Activated T-cell treated with anti-CD3 and anti-CD28 coated beads for 24 hours (primary cell): ENCODE measurements around the gene TNP2.
A peak's percentile ranks its signal among the peaks of the same experiment; 100 is the strongest.
"Not testable (repeated sequence)": the region's sequence is repeated elsewhere in the genome, so short reads cannot be mapped to it uniquely, and the experiment has no call there.

Experiments
- DNase-seq: peaks from one replicate; pipeline ENCODE4 v3.0.0-alpha.2; 2020; ENCODE audit warnings: low read depth

Gene TNP2

DNA sequence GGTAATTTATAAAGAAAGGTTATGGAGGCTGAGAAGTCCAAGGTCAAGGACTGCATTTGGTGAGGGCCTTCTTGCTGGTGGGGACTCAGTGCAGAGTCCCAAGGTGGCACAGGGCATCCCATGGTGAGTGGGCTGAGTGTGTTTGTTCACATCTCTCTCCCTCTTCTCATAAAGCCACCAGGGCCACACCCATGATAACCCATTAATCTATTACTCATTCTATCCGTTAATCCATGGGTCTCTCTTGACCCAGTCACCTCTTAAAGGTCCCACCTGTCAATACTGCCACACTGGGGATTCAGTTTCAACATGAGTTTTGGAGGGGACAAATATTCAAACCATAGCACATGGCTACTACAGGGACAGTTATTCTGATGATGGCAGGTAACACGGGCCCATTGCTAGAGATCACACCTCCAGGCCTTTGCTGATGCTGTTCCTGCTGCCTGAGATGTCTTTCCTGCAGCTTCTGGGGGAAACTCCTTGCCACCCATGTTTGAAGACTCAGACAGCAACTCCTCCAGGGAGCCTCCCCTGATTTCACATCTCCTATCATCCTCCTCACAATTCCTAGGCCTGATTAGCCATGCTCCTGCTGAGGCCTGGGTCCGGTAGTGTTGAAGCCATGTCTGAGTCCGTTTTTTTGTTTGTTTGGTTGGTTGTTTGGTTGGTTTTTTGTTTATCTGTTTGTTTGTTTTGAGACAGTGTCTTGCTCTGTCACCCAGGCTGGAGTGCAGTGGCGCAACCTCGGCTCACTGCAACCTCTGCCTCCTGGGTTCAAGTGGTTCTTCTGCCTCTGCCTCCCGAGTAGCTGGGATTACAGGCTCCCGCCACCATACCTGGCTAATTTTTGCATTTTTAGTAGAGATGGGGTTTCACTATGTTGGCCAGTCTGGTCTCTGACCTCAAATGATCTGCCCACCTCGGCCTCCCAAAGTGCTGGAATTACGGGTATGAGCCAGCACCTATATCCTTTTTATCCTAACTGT lies 29.2 kb downstream of the TNP2 start:
- no peak for DNase-seq

DNA sequence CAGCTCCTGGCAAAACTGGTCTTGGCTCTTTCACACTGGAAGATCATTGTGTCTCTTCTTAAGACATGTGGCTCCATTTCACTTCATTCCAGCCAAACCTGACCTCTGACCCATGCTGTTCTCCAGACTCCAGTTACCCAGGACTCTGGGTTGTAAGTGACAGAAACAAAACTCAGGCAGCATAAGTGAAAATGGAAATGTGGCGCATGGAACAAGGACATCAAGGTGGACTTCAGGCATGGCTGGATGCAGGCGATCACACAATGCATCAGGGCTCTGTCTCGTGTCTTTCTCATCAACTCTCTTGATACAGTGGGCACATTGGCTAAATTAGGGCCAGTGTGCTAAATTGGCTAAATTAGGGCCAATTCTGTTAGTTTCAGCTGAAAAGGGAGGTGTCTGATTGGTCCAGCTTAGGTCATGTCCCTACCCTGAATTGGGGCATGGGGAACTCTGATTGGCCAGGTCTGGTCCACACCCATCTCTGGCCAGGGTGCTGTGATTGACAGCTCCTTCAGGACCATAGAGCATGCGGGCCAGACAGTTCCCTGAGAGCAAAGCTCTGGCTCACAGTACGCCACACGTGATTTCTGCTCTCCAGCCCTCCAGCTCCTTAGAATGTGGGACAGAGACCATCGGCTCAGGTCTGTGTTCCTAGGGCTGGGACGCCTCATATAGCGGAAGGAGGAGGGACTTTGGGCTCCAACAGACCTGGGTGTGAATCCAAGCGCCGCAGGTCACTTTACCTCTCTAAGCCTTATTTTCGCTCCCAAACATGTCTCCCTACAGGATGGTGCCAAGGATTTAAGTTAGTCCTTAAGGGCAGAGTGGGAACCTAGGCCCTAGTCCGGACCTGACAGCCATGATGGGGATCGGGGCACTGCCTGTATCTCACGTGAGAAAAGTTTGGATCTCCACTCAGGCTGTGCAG lies 30.6 kb downstream of the TNP2 start:
- no peak for DNase-seq

DNA sequence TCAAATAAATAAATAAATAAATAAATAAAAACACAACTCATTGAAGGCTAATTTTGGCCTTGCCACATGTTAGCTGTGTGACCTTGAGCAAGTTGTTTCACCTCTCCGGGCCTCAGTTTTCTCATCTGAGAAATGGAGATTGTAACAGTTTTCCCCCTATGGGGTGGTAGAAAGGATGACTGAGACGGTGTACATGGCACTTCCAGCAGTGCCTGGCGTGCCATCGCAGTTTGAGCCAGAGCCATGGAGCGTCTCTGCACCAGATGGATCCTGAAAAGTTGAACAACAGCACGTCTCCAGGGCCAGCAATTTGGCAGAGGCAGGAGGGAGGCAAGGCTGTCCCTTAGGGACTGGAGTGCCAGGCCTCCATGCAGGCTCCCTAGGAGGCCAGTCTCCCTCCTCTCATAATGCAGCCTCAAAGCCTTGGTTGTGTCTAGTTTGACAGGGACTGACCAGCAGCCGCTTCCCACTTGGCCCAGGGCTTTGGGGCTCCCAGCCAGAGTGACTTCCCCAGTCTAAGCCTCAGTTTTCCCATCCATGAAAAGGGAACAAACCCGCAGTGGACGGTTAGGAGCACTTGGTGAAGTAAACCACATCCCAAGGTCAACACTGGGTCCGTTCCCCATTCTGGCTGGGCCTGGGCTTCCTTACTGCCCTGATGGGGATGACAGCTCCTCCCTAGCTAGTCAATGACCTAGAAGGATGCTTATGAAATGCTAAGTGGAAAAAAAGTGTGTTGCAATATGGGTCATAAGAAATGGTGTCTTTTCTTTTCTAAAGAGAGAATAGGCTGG lies 32.5 kb downstream of the TNP2 start:
- no peak for DNase-seq

DNA sequence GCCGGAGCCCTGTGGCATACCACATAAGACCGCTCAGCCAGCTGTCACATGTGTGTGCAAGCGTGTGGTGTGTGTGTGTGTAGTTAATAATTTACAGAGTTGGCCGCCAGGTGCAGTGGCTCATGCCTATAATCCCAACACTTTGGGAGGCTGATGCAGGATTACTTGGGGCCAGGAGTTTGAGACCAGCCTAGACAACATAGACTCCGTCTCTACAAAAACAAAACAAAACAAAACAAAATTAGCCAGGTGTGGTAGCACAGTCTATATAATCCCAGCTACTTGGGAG lies 33.5 kb downstream of the TNP2 start:
- no peak for DNase-seq

DNA sequence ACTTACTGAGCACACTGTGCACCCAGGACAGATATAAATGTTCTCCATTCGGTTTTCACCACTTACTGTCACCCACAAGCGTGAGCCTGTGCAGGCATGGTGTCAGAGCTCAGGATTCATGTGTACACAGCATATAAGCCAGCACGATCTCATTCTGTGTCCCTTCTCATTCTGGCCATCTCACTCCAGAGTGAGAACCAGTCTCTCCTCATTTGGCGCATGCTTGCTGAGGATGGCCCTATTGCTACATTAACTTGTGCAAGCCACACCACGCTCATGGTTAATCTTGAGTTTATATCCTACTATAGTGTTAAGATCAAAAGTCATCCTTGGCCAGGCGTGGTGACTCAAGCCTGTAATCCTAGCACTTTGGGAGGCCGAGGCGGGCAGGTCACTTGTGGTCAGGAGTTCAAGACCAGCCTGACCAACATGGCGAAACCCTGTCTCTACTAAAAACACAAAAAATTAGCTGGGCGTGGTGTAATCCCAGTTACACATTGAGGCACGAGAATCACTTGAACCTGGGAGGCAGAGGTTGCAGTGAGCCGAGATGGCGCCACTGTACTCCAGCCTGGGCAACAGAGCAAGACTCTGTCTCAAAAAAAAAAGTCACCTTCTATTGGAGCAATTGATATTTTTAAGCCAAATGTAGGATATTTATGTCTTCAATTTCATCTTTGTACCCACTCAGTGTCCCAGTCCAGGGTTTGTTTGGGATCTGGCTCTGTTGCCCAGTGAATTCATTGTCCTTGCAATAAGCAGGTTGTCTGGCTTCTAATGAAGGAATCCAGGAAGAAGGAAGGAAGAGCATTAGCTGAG lies 34.0 kb downstream of the TNP2 start:
- no peak for DNase-seq

DNA sequence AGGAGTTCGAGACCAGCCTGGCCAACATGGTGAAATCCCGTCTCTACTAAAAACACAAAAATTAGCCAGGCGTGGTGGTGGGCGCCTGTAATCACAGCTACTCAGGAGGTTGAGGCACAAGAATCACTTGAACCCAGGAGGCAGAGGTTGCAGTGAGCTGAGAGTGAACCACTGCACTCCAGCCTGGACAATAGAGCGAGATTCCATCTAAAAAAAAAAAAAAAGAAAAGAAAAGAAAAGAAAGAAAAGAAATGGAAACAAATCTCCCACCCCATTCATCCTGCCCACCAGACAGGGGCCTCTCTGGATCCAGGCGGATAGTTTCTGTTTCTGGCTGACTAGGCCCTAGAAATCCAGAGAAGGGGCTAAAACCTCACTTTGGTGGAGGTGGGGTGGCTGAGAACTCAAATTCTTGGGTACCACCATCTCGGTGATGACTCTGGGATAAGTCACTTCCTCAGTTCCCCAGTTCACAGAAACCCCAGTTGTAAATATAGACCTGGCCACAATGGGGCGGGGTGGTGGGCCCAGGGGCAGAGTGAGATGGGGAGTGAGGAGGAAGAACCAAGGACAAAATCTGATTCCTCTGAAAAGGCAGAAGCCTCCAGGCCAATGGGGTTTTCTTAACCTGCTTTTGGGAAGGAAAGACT lies 35.3 kb downstream of the TNP2 start:
- peak; percentile 77 for DNase-seq

DNA sequence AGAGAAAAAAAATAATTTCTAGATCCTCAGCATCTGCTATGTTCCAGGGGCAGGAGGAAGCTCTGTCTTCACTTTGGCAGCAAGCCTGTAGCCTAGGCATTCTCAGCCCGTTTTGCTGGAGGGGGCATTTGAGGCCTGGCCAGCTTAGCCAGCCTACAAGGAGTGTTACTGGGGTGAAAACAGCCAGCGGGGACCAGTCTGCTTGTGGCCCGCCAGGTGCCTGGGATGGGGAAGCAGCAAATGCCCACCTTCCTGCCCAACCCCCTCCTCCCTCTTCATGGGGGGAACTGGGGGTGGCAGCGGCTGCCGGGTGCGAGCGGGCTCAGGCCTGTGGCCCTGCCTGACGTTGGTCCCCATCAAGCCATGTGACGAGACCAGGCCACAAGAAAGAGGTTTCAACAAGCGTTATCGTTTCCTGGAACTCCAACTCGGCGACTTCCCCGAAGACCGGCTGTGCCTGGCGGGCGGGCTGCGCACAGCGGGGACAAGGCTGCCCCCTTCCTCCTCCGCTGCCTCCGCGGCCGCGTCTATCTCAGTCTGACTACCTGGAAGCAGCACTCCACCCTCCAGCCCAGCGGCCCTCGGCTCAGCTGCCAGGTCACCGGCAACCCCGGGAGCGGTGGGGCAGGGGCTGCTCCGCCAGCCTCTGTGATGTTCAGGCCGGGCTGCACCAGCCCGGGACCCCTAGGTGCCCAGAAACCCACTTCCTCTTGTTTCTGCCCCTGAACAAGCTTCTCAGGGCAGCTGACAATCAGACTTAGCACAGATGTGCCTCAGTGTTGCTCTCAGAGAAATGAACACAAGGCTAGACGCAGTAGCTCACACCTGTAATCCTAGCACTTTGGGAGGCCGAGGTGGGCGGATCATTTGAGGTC lies 36.0 kb downstream of the TNP2 start:
- DNase-seq: peak; percentile 83

DNA sequence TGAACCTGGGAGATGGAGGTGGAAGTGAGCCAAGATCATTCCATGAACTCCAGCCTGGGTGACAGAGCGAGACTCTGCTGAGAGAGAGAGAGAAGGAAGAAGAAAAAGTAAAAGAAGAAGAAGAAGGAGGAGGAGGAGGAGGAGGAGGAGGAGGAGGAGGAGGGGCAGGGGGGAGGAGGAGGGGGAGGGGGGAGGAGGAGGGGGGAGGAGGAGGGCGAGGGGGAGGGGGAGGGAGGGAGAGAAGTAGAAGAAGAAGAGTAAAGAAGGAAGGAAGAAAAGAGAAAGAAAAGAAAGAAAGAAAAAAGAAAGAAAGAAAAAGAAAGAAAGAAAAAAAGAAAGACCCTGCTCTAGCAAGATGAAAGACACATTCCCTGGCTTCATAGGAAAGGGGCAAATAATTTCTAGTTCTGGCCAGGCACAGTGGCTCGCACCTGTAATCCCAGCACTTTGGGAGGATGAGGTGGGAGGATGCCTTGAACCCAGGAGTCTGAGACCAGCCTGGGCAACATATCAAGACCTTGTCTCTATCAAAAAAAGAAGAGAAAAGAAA lies 36.7 kb downstream of the TNP2 start:
- DNase-seq: no peak

DNA sequence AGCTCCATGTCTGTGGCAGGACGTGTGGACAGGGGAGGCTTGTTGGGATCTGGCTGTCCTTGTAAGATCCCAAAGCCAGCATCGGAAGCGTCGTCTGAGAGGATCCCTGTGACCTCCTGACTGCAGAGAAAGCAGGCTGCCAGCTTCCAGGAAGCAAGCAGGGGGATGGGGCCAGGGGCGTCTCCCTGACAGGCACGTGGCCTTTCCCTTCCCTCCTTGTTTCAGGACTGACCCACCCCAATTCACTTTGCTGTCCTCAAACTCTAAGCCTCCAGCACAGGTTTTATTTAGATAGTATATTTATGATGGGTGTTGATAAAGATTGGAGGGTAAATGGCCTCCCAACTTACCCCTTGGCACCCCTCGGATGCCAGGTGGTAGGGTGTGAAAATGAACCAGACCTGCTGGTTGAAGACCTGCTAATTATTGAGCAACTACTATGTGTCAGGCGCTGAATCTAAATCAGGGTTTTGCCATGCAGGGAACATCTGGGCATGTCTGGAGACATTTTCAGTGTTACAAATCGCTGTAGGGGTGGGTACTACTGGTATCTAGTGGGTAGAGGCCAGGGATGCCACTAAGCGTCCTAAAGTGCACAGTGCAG lies 37.7 kb downstream of the TNP2 start:
- DNase-seq: no peak

DNA sequence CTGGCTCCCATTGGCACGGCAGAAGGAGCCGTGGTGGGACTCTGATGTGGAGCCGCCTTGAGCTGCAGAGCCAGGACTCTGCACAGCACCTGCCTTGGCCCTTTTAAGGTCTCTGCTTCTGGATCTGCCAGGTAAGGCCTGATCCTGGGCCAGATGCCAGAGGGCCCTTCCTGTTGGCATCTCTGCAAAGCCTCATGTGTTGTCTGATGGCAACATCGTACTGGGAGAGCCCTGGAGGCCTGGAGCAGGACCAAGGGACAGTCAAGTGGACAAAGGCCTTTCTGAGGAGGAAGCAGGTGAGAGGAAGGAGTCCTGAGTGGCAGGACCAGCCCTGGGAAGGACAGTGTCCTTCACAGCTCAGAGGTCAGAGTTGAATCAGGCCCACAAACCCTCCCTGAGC lies 39.2 kb downstream of the TNP2 start:
- no peak for DNase-seq

DNA sequence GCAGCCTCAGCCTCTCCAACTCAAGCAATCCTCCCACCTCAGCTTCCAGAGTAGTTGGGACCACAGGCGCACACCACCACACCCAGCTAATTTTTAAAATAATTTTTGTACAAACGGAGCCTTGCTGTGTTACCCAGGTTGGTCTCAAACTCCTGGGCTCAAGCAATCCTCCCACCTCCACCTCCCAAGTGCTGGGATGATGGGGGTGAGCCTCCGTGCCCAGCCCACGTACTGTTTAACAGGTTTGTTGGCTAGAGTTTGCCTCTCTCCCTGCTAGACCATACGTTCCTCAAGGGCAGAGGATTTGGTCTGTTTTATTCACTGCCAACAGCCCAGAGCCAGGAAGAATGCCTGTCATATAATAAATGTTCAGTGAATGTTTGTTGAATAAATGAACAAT lies 39.7 kb downstream of the TNP2 start:
- DNase-seq: no peak

DNA sequence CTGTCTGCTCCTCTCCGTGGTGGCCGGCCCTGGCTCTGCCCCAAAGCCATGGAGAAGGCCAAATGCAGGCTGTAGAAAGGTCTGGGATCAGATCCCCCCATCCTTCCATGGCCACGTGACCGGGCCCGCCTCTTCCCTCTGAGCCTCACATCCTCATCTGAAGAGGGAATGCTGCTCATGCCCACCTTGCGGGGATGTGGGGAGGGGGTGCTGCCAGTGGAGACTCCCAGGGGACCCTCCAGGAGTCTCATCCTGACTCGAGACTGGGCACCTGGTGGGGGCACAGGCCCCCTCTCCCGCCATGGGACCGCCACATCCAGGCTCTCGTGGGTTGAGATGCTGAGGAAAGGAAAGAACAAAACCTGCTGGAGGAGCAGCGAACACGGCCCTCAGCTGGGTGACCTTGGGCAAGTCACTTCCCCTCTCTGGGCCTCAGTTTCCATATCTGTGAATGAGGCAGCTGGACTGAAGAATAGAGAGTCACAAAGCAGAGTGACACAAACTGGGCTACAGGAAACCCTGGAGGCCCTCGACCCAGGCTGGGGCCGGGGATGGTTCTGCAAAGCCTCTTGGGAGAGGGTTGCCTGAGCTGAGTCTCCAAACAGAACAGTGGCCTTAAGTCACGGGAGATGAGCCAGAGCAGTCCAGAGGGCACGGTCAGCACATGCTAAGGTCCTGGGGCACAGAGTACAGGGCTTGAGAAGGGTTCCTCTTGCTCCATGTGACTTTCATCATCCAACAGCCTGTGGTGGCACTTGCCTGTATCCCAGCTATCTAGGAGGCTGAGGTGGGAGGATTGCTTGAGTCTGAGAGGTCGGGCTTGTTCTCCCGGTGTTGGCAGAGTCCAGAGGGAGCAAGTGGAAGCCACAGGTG lies 43.2 kb downstream of the TNP2 start:
- no peak for DNase-seq

DNA sequence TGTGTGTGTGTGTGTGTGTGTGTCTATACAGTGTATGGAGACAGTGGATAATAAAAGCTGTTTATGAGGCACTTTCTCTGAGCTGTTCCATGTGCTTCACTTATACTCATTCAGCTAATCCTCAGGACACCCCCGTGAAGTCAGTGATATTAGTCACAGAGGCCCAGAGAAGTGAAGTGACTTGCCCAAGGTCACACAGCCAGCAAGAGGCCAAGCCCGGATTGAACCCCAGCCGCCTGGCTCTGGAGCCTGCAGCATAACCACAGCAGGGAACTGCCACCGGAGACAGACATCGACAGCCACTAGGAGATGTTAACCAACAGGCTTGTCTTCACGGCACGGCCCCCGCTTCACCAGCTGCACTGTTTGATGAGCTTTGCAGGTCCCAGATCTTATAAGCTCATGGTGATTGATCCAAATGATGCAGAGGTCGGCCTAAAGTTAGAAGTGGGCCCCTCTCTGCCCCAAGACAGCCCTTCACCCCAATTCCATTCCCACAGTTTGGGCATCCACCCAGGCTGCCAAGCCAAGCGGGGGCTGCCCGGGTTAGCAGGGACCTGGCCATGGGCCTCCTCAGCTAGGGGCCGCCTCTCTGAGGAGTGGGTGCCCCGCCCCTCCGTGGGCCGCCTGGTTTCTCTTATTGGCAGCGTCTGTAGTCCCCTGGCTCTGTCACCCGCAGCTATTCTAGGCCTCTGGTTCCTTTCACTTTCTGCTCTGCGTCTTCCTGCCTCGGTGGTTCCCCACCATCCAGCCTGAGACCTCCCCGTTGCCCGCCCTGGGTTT lies 44.0 kb downstream of the TNP2 start:
- peak; percentile 80 for DNase-seq

DNA sequence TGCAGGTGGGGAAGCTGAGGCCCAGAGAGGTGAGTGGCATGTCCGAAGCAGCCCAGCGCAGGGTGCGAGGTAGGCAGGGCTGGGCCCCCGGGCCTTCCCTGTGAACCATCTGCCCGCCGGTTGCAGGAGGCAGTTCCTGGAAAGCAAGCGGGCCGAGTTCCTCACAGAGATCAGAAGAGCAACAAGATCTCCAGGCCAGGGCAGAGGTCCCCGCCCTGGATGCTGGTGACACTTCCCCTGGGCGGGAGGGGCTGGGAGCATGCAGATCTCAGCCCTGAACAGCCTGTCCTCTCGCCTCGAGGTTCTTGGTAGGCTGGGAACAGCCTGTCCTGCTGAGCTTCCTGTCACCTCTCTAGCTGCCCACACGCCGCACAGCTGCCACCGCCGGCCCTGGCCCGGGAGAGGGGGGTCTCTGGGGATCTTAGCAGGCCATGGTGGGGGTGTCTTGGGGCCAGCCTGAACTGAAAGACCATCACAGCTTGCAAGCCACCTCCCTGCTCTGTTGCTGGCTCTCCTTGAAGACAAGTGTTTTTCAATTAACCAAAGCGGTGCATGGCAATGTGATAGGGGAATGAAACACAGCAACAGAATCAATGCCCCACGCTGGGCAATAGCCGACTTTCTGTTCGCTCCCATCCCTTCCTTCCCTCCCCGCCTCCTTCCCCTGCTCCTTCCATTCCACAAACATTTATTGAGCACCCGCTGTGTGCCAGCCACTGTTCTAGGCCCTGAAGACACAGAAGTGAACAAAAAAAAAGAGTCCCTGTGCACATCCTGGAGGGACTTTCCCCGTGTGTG lies 44.8 kb downstream of the TNP2 start:
- peak; percentile 57 for DNase-seq

DNA sequence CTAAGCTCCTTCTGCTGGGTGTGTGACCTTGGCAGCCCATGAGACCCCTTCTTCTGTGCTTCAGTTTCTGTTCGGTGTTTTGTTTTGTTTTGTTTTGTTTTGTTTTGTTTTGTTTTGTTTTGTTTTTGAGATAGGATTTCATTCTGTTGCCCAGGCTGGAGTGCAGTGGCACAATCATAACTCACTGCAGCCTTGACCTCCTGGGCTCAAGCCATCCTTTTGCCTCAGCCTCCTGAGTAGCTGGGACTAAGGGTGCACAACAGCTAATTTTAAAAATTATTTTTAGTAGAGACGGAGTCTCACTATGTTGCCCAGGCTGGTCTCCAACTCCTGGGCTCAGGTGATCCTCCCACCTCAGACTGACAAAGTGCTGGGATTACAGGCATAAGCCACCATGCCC lies 48.6 kb downstream of the TNP2 start:
- not testable (repeated sequence) for DNase-seq

DNA sequence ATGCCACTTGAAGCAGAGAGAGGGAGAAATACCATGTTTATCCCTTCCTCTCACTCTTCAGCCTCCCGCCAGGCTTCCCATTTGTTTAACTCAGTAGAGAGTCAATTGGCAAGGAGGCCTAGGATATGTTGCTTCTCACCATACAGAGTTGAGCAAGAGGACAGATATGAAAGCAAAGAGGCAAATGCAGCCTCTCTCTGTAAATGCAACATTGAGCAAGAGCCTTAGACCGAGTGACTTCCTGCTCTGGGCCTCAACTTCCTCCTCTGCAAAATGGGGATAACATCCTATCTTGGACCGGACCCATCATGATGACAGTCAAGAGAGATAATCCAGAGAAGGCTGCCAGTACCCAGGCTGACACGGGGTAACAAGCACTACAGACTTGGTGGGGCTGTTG lies 49.9 kb downstream of the TNP2 start:
- no peak for DNase-seq

DNA sequence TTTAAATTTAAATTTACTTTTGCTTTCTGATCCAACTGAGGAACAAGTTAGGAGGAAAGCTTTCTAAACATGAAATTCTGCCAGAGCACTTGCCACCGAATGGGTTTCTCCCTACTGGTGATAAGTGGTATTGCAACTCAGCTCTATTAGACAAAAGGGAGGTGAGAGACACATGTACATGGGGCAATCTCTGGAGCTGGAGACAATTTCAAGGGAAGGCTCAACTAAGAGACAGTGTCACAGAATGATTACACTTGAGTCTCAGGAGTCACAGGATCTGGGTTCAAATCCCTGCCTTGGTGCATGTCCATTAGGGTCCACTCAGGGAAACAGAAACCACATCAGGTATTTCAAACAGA lies 50.5 kb downstream of the TNP2 start:
- no peak for DNase-seq
